HepG2 (cell line): ENCODE measurements around the gene PNMA6F. TPM values are rescaled to one million over a fixed set of nuclear protein-coding genes. Genes with fewer than 3 reads are reported as not detected.

Experiments used
- ATAC-seq: fragments of 200-7000 bp; cut with Tn5 transposase; 3 replicates; pipeline ENCODE4 v1.9.1; 2020; ENCODE audit warnings: mild to moderate bottlenecking, moderate library complexity
- BruUV-seq: library from RNA; stranded (reverse); fragments of 400-500 nt; replicated peaks from 2 replicates; lab custom pipeline; 2021; lab: Mats Ljungman, UMichigan
- CTCF ChIA-PET: fragments of 300-600 bp; formaldehyde crosslinking; extraction: SDS; loops from one replicate; lab custom pipeline; 2021; ENCODE audit warnings: low total read pairs, inconsistent platforms, low intra/inter-chr PET ratio; lab: Yijun Ruan, JAX
- POLR2A ChIA-PET: fragments of 350-600 bp; sonication (Branson Sonifier 250); formaldehyde crosslinking; loops from one replicate; lab custom pipeline; 2020; ENCODE audit warnings: antibody characterized with exemption, inconsistent platforms; lab: Yijun Ruan, JAX
- DNase-seq: peaks from one replicate; pipeline ENCODE4 v3.0.0-alpha.2; 2015; ENCODE audit warnings: low spot score
- FAIRE-seq: peaks from 3 replicates; lab custom pipeline; 2011; peaks lifted over from hg19 to GRCh38; lab: Jason Lieb, UNC
- H2AFZ ChIP-seq: one replicate; pipeline ENCODE4 v1.6.1; 2011; ENCODE audit warnings: low read length, inconsistent platforms
- H3K27ac ChIP-seq: fragments of 300-600 bp; 3 replicates; pipeline ENCODE4 v1.8.0; 2011; ENCODE audit warnings: mixed run types, mild to moderate bottlenecking, mixed read lengths, low read length, inconsistent platforms; ENCODE audit not compliant: insufficient read depth; ENCODE audit errors: extremely low read length
- H3K27me3 ChIP-seq, 2 experiments: fragments of 200-600 bp in 1 of 2; 2 replicates in 1 of 2; 3 replicates in 1 of 2; pipeline versions ENCODE4 v1.6.0 to v1.8.0; 2011; ENCODE audit warnings: low read length in 2 of 2, mild to moderate bottlenecking in 2 of 2, moderate library complexity in 2 of 2, inconsistent platforms in 1 of 2; ENCODE audit not compliant: insufficient read depth in 2 of 2, control insufficient read depth in 1 of 2
- H3K36me3 ChIP-seq, 2 experiments: fragments of 200-600 bp in 1 of 2; replicated peaks in 1 of 2; 2 replicates in 1 of 2; 3 replicates in 1 of 2; pipeline versions ENCODE4 v1.5.1 to v1.8.0; 2011; ENCODE audit warnings: low read length in 2 of 2, inconsistent platforms in 1 of 2; ENCODE audit not compliant: insufficient read depth in 2 of 2, control insufficient read depth in 1 of 2
- H3K4me1 ChIP-seq: 2 replicates; pipeline ENCODE4 v1.5.1; 2012; ENCODE audit warnings: low read length, inconsistent platforms; ENCODE audit not compliant: insufficient read depth
- H3K4me2 ChIP-seq: 2 replicates; pipeline ENCODE4 v1.6.0; 2011; ENCODE audit warnings: low read depth, low read length, inconsistent platforms
- H3K4me3 ChIP-seq, 3 experiments: fragments of 200-600 bp in 1 of 3; sonication (generic), shearing (Covaris generic) in 1 of 3; replicated peaks in 1 of 3; 2 replicates each; pipeline ENCODE4 v1.5.1; 2011 to 2016; ENCODE audit warnings: low read length in 3 of 3, inconsistent platforms in 2 of 3, low read depth in 2 of 3, mild to moderate bottlenecking in 2 of 3, control low read depth in 1 of 3, mixed read lengths in 1 of 3; ENCODE audit not compliant: insufficient read depth in 1 of 3
- H3K79me2 ChIP-seq: one replicate; pipeline ENCODE4 v1.6.1; 2011; ENCODE audit warnings: low read length, inconsistent platforms; ENCODE audit not compliant: insufficient read depth
- H3K9ac ChIP-seq: 2 replicates; pipeline ENCODE4 v1.6.0; 2011; ENCODE audit warnings: mild to moderate bottlenecking, low read depth, low read length, inconsistent platforms; ENCODE audit not compliant: insufficient read depth
- H3K9me3 ChIP-seq: 2 replicates; pipeline ENCODE4 v1.5.1; 2012; ENCODE audit warnings: mild to moderate bottlenecking, low read length
- H4K20me1 ChIP-seq: 2 replicates; pipeline ENCODE4 v1.6.0; 2011; ENCODE audit warnings: inconsistent platforms, mild to moderate bottlenecking, low read length, moderate library complexity; ENCODE audit not compliant: insufficient read depth
- ESRRA ChIP-seq: sonication (generic); formaldehyde crosslinking; IDR thresholded peaks from 2 replicates; pipeline ENCODE4 v1.5.1; 2020; ENCODE audit warnings: mild to moderate bottlenecking, low read depth, missing genetic modification reagents
- RFX5 ChIP-seq: IDR thresholded peaks from 2 replicates; pipeline ENCODE4 v1.6.1; 2011; ENCODE audit warnings: low read depth, low read length, improper control_type of control experiment
- YEATS2 ChIP-seq: sonication (generic); formaldehyde crosslinking; IDR thresholded peaks from 2 replicates; pipeline ENCODE4 v1.4.0; 2020; ENCODE audit warnings: missing genetic modification reagents, borderline replicate concordance
- ZNF10 ChIP-seq: sonication (generic); formaldehyde crosslinking; IDR thresholded peaks from 2 replicates; pipeline ENCODE4 v1.4.0; 2020; ENCODE audit warnings: mild to moderate bottlenecking, low read depth, missing genetic modification reagents, borderline replicate concordance
- WGBS: methylation state at CpG from one replicate; pipeline ENCODE4 v1.1.6; 2017; ENCODE audit warnings: low lambda C conversion rate; 5-methylcytosine and 5-hydroxymethylcytosine counted together
- in situ Hi-C: cut with HindIII; loops from 2 replicates; pipeline ENCODE4 v1.10.0; 2017; ENCODE audit warnings: low pct_unique_long_range_greater_than_20kb; ENCODE audit not compliant: extremely low pct_ligation_motif_present
- intact Hi-C: fragments of 100-400 bp; cut with micrococcal nuclease; formaldehyde crosslinking; loops from one replicate; pipeline ENCODE4 v1.10.0; 2022; ENCODE audit not compliant: unreplicated experiment
- polyA plus RNA-seq, 8 experiments: library from polyadenylated mRNA; depleted of rRNA in 3 of 8; stranded (reverse) in 7 of 8; unstranded in 1 of 8; fragments of >200 nt; fragmentation: Illumina TruSeq in 4 of 8; extraction: Trizol in 4 of 8; gene quantifications; 2 replicates each; pipeline versions ENCODE4 v1.2.1 to v1.2.3, GENCODE V29; 2011 to 2016; ENCODE audit warnings: low read depth in 4 of 8, missing spikeins in 1 of 8, mixed read lengths in 1 of 8; ENCODE audit not compliant: insufficient read depth in 1 of 8
- total RNA-seq, 5 experiments: library from RNA; depleted of rRNA; stranded (reverse); fragments of >200 nt; fragmentation: Illumina TruSeq; extraction: Trizol; gene quantifications; 2 replicates each; pipeline ENCODE4 v1.2.3, GENCODE V29; 2016; ENCODE audit warnings: low read depth in 1 of 5
- TF ChIP-seq, protein P1 (sequence below), 2 experiments: sonication (generic) in 1 of 2; formaldehyde crosslinking in 1 of 2; IDR thresholded peaks; 2 replicates each; pipeline versions ENCODE4 v1.6.1 to v1.9.0; 2014 to 2022; ENCODE audit warnings: antibody characterized with exemption in 1 of 2, borderline replicate concordance in 1 of 2, inconsistent platforms in 1 of 2, low read depth in 1 of 2, missing genetic modification reagents in 1 of 2
- TF ChIP-seq, protein P2 (sequence below): IDR thresholded peaks from 2 replicates; pipeline ENCODE4 v1.6.1; 2016; ENCODE audit warnings: low read depth, missing genetic modification reagents, missing compliant biosample characterization
- TF ChIP-seq, protein P3 (sequence below): conservative IDR thresholded peaks from 2 replicates; pipeline ENCODE4 v1.6.1; 2018; ENCODE audit warnings: missing genetic modification reagents
- TF ChIP-seq, protein P4 (sequence below): sonication (generic); formaldehyde crosslinking; IDR thresholded peaks from 2 replicates; pipeline ENCODE4 v1.8.1; 2022; ENCODE audit warnings: mild to moderate bottlenecking, missing genetic modification reagents

PNMA6F gene
- total and polyA plus RNA-seq, 2 of the 13 experiments (the other 11 are each of a cell fraction or from before 2014, with no cell fraction given), result not detected

DNA sequence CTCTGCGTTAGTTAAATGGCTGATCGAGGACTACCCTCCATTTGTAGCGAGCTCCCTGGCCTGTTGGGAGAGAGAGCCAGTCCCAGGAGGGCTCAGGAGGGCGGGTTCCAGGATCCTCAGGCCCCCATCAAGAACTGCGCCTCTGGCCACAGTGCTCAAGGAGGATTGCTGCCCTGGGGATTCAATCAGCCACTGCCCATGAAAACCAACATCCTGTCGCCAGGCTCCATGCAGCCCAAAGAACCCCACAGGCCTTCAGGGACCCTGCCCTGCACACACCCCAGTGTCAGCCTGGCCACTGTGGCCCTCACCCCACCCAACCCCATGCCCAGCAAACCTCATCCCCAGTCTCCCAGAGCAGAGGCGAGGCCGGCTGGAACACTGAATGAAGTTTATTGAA, 4.3 kb downstream of the PNMA6F start (continued):
- TF ChIP-seq, protein P1, sequence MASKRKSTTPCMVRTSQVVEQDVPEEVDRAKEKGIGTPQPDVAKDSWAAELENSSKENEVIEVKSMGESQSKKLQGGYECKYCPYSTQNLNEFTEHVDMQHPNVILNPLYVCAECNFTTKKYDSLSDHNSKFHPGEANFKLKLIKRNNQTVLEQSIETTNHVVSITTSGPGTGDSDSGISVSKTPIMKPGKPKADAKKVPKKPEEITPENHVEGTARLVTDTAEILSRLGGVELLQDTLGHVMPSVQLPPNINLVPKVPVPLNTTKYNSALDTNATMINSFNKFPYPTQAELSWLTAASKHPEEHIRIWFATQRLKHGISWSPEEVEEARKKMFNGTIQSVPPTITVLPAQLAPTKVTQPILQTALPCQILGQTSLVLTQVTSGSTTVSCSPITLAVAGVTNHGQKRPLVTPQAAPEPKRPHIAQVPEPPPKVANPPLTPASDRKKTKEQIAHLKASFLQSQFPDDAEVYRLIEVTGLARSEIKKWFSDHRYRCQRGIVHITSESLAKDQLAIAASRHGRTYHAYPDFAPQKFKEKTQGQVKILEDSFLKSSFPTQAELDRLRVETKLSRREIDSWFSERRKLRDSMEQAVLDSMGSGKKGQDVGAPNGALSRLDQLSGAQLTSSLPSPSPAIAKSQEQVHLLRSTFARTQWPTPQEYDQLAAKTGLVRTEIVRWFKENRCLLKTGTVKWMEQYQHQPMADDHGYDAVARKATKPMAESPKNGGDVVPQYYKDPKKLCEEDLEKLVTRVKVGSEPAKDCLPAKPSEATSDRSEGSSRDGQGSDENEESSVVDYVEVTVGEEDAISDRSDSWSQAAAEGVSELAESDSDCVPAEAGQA (IDR thresholded peaks at IDR 0.05; ENCODE audit: low read depth), result no peak
- TF ChIP-seq, protein P1 (CRISPR knock-in tag; IDR thresholded peaks at IDR 0.05; ENCODE audit: borderline replicate concordance), result no peak

DNA sequence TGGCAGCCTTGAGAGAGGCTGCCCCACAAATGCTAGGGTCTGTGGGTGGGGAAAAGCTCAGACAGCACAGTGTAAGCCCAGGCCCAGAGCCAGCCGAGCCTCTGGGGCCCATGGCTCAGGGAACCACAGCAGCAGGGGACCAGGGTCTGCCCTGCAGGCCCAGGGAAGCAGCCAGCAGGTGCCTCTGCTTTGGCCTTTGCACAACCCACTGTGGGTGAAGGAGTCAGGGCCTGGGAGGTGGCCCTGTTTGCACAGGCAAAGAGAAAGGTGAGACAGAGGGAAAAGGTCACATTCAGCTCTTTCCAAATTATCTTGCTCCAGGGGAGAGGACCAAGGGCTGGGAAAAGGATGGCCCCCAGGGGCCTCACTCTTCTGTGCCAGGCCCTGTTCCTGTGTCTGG, 8.7 kb downstream of the PNMA6F start:
- H2AFZ ChIP-seq, result no peak overlapping the region
- H4K20me1 ChIP-seq, result no peaks in the 10 kb centered on the region
- ATAC-seq, result no peak; the same call in 2 of the 3 replicates
- DNase-seq, result no peak
- no peaks in the 10 kb centered on the region for H3K79me2 ChIP-seq
- H3K4me2 ChIP-seq, result no peak overlapping the region
- H3K9me3 ChIP-seq, result no peaks in the 10 kb centered on the region
- FAIRE-seq, result no peak
- CTCF ChIA-PET, result no interaction called here
- no CpG with 5 or more reads among the region's 1 CpG for WGBS
- no peaks in the 10 kb centered on the region for H3K27me3 ChIP-seq
- no peaks in the 10 kb centered on the region for H3K4me1 ChIP-seq
- no peak overlapping the region for H3K4me3 ChIP-seq
- H3K9ac ChIP-seq, result no peak overlapping the region
- BruUV-seq, result no TSS peak
- POLR2A ChIA-PET, result no interaction called here
- H3K36me3 ChIP-seq, result no peaks in the 10 kb centered on the region
- in situ Hi-C loops, result no loop called here
- intact Hi-C loops, result no loop called here
- H3K27ac ChIP-seq, result no peak overlapping the region
- TF ChIP-seq YEATS2 (no peak), ESRRA (no peak), ZNF10 (no peak), RFX5 (no peak)
- TF ChIP-seq, protein P2, sequence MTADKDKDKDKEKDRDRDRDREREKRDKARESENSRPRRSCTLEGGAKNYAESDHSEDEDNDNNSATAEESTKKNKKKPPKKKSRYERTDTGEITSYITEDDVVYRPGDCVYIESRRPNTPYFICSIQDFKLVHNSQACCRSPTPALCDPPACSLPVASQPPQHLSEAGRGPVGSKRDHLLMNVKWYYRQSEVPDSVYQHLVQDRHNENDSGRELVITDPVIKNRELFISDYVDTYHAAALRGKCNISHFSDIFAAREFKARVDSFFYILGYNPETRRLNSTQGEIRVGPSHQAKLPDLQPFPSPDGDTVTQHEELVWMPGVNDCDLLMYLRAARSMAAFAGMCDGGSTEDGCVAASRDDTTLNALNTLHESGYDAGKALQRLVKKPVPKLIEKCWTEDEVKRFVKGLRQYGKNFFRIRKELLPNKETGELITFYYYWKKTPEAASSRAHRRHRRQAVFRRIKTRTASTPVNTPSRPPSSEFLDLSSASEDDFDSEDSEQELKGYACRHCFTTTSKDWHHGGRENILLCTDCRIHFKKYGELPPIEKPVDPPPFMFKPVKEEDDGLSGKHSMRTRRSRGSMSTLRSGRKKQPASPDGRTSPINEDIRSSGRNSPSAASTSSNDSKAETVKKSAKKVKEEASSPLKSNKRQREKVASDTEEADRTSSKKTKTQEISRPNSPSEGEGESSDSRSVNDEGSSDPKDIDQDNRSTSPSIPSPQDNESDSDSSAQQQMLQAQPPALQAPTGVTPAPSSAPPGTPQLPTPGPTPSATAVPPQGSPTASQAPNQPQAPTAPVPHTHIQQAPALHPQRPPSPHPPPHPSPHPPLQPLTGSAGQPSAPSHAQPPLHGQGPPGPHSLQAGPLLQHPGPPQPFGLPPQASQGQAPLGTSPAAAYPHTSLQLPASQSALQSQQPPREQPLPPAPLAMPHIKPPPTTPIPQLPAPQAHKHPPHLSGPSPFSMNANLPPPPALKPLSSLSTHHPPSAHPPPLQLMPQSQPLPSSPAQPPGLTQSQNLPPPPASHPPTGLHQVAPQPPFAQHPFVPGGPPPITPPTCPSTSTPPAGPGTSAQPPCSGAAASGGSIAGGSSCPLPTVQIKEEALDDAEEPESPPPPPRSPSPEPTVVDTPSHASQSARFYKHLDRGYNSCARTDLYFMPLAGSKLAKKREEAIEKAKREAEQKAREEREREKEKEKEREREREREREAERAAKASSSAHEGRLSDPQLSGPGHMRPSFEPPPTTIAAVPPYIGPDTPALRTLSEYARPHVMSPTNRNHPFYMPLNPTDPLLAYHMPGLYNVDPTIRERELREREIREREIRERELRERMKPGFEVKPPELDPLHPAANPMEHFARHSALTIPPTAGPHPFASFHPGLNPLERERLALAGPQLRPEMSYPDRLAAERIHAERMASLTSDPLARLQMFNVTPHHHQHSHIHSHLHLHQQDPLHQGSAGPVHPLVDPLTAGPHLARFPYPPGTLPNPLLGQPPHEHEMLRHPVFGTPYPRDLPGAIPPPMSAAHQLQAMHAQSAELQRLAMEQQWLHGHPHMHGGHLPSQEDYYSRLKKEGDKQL (CRISPR knock-in tag), result no peak
- TF ChIP-seq, protein P3, sequence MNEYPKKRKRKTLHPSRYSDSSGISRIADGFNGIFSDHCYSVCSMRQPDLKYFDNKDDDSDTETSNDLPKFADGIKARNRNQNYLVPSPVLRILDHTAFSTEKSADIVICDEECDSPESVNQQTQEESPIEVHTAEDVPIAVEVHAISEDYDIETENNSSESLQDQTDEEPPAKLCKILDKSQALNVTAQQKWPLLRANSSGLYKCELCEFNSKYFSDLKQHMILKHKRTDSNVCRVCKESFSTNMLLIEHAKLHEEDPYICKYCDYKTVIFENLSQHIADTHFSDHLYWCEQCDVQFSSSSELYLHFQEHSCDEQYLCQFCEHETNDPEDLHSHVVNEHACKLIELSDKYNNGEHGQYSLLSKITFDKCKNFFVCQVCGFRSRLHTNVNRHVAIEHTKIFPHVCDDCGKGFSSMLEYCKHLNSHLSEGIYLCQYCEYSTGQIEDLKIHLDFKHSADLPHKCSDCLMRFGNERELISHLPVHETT (CRISPR knock-in tag), result no peak
- TF ChIP-seq, protein P4, sequence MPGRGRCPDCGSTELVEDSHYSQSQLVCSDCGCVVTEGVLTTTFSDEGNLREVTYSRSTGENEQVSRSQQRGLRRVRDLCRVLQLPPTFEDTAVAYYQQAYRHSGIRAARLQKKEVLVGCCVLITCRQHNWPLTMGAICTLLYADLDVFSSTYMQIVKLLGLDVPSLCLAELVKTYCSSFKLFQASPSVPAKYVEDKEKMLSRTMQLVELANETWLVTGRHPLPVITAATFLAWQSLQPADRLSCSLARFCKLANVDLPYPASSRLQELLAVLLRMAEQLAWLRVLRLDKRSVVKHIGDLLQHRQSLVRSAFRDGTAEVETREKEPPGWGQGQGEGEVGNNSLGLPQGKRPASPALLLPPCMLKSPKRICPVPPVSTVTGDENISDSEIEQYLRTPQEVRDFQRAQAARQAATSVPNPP, result no peak
